GM12873 (cell line): Measurements from ENCODE around the gene IFT52.

Experiments used
- CTCF ChIP-seq: IDR thresholded peaks from 2 replicates; pipeline ENCODE4 v1.5.1; 2012; ENCODE audit warnings: low read depth, mild to moderate bottlenecking, moderate library complexity, low read length, control low read depth; ENCODE audit not compliant: insufficient read depth; ENCODE audit errors: missing control alignments

Gene IFT52

DNA sequence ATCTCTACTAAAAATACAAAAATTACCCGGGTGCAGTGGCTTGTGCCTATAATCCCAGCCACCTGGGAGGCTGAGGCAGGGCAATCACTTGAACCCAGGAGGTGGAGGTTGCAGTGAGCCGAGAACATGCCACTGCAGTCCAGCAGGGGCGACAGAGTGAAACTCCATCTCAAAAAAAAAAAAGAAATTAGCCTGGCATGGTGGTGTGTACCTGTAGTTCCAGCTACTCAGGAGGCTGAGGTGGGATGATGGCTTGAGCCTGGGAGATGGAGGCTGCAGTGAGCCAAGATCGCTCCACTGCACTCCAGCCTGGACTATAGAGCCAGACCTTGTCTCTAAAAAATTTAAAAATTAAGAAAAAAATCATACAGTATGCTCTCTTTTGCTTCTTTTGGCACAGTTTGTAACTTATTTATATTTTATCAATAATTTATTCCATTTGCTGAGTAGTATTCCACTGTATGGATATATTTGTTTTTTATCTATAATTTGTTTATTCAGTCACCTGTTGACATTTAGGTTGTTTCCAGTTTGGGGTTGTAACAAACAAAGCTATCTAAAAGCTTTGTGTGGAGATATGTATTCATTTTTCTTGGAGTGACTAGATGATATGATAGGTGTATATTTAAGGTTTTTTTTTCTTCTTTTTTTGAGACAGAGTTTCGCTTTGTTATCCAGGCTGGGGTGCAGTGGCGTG is 68.1 kb downstream of the IFT52 start:
- TF ChIP-seq CTCF: peak; percentile 51

DNA sequence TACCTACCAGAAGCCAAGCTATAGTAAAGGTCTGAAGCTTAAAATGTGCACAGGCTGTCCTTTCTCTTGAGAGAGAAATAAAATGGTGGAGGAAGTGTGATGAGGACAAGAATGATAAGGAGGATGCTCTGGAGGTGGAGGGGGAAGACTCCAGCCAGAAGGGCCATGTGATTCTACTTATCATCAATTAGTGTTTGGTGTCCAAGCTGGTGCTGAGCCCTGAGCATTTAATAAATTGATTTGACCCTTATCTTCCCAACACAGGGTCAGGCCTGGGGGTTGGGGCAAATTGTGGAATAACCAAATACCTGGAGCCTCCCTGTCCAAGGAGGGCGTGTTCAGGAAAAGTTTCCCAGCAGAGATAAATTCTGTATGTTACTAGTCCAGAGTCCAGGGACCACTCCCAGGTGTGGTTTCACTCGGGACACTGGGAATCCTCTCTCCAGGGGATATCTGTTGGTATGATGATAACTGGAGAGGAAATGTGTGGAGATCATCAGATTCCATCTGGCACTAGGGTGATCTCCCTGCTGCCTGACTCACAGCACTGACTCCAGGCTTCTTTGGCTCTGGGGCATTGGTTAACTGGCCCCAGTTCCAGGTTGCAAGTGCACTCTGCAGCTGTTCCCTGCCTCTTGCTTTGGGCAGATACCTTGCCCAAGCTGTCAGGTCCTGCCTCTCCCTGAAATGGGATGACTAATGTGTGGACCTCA is 72.4 kb downstream of the IFT52 start:
- TF ChIP-seq CTCF: no peak

DNA sequence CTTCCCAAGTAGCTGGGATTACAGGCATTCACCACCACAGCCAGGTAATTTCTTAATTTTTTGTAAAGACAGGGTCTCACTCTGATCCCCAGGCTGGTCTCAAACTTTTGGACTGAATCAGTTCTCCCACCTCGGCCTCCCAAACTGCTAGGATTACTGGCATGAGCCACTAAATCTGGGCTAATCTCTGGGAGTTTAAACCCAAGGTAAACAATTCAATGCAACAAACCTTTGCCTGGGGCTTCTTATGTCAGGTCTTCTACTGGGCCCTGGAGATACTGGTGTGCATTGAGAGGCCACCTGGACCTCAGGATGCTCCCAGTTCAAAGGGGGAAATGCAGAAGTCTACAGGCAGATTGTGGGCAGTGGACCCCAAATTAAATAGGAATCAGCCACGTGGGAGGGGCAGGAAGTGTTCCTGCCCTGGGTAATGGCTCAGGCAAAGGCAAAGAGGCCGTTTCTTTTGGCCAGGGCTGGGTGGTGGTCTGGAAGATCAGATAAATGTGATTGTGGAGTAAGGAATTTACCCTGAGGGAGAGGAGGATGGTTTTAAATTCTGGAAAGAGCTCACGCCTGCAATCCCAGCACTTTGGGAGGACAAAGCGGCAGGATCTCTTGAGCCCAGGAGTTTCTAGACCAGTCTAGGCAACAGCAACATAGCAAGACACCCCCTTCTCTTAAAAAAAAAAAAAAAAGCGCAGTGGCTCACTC is 74.9 kb downstream of the IFT52 start:
- TF ChIP-seq CTCF: no peak

DNA sequence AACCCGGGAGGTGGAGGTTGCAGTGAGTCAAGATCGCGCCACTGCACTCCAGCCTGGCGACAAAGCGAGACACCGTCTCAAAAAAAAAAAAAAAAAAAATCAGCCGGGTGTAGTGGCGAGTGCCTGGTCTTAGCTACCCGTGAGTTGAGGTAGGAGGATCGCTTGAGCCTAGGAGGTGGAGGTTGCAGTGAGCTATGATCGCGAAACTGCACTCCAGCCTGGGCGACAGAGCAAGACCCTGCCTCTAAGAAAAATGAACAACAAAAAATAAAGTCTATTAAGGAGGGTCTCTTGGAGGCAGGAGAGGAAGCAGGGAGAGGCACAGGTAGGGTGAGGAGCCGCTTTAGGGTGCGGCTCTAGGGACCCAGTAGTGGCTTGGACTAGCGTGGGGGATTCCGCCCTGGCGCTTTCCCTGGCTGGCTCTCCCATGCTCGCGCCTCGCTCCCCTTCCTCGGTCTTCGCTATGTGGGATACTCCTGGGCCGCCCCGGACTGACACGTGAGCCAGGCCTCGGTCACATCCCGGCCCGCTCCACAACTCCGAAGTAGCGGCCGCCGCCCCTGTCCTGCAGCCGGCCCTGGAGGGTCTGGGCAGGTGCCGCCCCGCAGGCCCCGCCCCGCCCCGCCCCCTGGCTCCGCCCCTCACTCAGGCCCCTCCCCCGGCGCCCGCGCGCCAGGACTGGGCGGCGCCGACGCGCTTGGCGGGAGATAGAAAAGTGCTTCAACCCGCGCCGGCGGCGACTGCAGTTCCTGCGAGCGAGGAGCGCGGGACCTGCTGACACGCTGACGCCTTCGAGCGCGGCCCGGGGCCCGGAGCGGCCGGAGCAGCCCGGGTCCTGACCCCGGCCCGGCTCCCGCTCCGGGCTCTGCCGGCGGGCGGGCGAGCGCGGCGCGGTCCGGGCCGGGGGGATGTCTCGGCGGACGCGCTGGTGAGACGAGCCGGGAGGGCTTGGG is 75.9 kb downstream of the IFT52 start, which contains the start of gene MYBL2:
MYBL2 (plus strand) TSS at position 739 of the 953 bp plus-strand sequence; CDS start at position 909, 170 bp downstream.
- no peak for TF ChIP-seq CTCF

- TF ChIP-seq CTCF: no peak
Measured at GRCh38 chr20:43667341-43668132, 76.8 kb downstream of the IFT52 start.

DNA sequence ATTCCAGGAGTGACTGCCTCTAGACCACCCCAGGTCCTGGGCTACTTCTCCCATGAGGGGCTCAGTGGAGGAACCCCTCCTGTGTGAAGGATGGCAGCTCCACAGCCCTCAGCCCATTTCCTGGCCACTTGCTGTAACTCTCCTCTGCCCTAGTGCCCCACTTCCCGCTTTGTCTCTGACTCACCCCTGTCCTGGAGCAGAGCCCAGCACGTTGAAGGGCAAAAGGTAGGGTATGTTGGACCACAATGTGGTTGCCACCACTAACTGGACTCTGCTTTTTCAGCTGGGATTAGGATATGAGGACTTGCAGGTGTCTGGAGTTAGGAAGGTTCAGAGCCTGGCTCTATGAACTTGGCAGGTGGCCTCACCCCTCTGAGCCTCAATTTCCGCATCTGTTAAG is 78.6 kb downstream of the IFT52 start:
- TF ChIP-seq CTCF: no peak
